HTERT RPE-1 (cell line): ENCODE data around the gene MACROD2.

Source experiments
- in situ Hi-C: fragments of 300-500 bp; cut with MboI; formaldehyde crosslinking; loops from 4 replicates; pipeline ENCODE4 v1.14.3; 2020; ENCODE audit warnings: low sequenced_read_pairs

MACROD2 gene

DNA sequence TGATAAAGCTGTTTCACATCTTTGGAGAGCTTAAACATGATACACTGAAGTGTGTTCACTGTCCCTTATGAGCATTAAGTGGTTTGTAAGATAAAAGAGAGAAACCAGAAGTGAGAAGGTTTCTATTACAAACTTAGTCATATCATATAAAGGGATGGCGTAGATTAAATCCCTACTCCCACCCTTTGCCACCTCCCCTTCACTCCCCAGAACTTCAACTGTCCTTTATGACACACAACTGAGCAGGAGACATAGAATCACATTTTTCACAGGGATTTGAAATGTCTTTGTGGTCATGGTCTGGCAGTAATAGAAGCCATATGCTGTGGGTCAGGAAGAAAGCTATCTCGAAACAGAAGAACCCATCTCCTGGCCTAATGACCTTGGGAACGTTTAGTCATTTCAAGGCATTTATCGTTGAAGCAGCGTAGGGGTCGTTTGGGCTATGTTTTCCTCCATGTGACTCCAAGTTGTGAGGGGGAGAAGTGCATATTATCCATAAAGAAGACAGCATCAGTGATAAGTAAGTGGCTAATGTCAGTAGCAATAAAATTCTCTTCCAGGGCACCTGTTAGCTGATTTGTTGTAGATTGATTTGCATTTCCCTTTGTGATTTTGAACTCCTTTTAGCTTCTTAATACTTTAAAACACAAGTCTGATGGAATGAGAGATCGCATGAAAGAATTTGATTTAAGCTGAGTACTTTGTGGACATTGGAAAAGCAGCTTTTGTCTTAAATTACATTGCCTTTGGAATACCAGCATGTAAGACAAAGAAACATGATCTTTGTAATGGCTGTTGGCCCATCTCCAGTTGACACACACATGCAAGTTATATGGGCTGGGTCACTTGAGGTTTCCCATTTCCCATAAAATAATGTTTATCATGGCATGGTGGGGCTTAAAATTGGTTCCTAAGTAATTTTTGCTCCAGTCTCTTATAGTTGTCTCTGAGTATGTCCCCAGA, 843.6 kb downstream of the MACROD2 start:
- in situ Hi-C loops = no loop called here

GRCh38 chr20:14845199-14846160, 850.2 kb downstream of the MACROD2 start:
- in situ Hi-C loops = no loop called here

DNA sequence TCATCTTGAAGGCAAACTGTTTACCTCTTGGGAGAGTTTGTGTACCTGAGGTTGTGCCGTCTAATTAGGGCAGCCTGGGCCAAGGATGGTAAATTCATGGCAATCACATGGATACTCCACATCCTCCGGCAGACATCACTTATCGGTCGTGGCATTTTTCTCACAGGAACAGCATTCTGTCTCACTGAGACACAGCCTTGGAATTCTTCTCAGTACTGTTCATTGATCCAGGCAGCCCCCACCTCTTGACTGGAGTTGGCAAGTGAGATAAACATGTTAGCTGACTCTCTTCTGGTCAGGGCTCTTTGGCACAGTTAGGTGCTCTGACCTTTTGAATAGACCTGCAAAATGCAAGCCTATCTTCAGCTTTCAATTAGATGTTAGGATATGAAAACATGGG, 853.5 kb downstream of the MACROD2 start:
- in situ Hi-C loops = no loop called here

GRCh38 chr20:14853079-14853478, 857.8 kb downstream of the MACROD2 start:
- in situ Hi-C loops = no loop called here

- in situ Hi-C loops = no loop called here
These were observed 859.9 kb downstream of the MACROD2 start for GRCh38 chr20:14855171-14855570.

DNA sequence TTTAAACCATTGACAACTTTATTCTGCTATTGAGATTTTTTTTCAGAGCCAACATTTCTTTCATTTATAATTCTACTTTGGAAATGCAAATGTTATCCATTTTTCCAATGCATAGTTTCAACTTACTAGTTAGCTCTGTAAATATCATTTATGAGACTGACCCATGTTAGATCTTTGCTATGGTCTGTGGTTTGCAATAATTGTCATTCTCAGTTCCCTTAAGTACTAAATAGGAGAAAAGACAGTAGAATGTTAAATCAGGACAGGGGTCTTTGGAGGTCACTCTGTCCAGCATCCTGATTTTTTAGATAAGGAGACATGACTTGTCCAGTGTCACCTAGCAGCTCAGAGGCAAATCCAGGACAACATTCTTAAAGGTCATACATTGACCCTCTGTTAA, 864.3 kb downstream of the MACROD2 start:
- in situ Hi-C loops = no loop called here

DNA sequence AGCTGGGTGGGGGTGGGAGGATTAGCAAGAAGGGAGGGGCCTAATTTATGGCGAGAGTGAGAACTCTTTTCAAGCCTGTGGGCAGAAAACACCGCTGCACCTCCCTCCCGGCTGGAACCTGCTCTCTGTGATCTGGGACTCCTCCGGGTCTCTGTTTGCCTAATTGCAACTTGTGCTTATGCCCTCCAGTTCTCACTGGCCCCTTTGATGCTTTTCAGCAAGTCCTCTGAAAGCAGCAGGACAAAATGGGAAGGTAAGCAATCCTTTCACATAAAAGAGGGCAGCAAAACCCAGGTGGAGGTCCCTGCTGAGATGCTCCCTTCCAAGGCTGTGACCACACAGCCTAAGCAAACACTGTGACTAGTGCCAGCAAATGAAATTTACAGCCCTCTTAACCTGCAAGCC, 865.1 kb downstream of the MACROD2 start:
- in situ Hi-C loops = no loop called here

DNA sequence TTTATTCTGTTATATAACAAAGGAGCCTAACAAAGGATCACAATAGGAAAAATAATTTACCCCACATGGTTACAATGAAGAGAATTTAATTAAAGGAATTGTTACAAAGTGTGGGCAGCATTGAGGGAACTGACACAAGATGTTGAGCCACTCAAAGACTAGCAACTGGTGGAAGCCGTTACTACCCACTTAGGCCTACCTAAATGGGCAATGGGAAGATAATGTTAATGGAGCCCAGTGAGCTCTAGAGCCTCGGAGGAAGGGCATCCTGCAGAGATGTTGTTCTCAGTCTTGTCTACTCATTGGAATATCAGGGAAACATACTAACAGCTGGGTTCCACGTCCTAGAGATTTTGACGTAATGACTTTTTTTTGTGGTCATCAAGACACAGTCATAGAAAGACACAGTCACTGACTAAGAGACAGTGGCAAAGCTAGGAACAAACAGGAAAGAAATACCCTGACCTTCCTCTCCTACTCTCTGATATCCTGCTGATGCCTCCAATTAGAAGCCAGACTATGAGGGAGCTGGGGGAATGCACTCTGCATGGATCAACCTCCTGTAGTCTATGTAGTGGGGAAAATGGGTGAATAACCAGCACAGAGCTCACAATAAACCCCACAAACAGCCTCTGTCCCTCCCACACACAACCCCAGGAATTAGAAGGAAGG, 865.8 kb downstream of the MACROD2 start:
- in situ Hi-C loops = no loop called here

DNA sequence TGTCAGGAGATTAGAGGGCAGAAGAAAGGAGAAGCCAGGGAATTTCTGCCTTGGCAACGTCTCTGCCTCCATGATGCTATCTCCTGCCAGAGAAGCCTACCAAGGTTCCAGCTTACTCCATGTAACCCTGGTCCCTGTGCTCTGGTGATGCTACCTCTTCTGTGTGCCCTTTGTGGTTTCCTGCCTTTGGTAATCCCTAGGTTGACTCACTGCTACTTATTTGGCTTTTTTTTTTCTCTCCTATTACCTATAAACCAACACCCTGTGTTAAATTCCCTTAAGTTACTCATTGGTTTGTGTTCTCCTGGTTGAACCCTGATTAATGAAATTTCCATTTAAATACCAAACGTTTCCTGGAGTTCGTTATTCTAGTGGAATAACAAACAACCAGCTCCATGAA, 869.9 kb downstream of the MACROD2 start:
- in situ Hi-C loops = no loop called here

GRCh38 chr20:14865731-14866130, 870.4 kb downstream of the MACROD2 start:
- in situ Hi-C loops = no loop called here

- in situ Hi-C loops = no loop called here
These were observed 871.7 kb downstream of the MACROD2 start for GRCh38 chr20:14866841-14867514.

GRCh38 chr20:14877301-14878028, 882.1 kb downstream of the MACROD2 start:
- in situ Hi-C loops = no loop called here

- in situ Hi-C loops = no loop called here
These were observed 883.3 kb downstream of the MACROD2 start for GRCh38 chr20:14878676-14879019.

DNA sequence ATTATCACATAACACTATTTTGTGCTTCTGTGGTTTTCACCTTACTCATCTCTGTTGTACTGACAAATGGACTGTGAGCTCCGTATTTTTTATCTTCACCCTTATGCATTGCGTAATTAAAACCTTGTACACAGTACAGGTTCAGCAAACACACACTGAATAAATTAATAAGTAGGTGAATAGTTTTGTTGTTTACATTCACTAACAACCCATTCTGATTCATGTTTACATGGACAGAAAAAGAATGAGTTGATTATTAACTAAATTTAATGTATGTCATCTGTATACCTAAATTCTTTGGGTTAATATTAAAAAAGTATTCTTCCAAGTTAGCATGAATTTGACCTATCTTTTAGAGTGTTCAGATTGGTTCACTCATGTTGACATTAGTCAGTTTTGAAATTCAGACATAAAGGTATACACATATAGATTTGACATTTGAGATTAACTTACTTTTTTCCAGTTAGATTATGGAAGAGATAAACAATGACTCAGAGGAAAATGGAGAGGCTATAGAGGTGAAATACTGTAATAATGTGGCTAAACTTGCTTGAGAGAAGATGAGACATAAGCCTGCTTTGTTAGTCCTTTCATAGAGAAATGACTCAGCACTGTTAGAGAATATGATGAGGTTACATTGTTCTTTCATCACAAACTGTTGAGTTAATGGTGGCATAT, 883.8 kb downstream of the MACROD2 start:
- in situ Hi-C loops = no loop called here

DNA sequence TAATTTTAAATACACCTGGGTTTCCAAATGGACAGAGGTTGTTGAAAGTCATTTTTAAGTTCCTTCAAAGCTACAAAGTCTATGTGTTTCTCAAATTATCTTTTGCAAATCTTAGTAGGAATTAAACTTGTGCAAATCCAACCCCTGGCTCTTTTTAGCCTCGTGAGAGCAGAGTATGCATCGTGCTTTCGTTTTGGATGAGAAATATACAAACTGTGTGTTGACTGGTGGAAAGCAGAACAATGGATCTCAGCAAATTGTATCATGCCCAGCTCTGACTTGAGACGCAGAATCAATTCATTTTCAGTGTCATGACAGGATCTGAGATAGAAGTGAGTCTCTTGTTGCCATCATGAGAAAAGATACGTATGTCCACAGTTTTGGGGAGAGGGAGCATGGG, 884.5 kb downstream of the MACROD2 start:
- in situ Hi-C loops = no loop called here

- in situ Hi-C loops = no loop called here
These were observed 886.2 kb downstream of the MACROD2 start for GRCh38 chr20:14881518-14881917.

GRCh38 chr20:14882157-14882556, 886.8 kb downstream of the MACROD2 start:
- in situ Hi-C loops = no loop called here

- in situ Hi-C loops = no loop called here
These were observed 887.5 kb downstream of the MACROD2 start for GRCh38 chr20:14882846-14883245.

GRCh38 chr20:14883324-14883723, 888.0 kb downstream of the MACROD2 start:
- in situ Hi-C loops = no loop called here
